Chondrocyte (in vitro differentiated cells): ENCODE measurements around the gene DGKB. TPM values are rescaled to one million over a fixed set of nuclear protein-coding genes. Genes with fewer than 3 reads are reported as not detected.

Source experiments
- DNase-seq: peaks from one replicate; pipeline ENCODE4 v3.0.0; 2021; ENCODE audit warnings: mixed read lengths, low spot score
- H3K27ac Mint-ChIP-seq: one replicate; pipeline ENCODE4 v1.8.0; 2021; ENCODE audit warnings: mild to moderate bottlenecking, moderate library complexity, mixed read lengths; ENCODE audit not compliant: unreplicated experiment
- H3K27me3 Mint-ChIP-seq: 2 replicates; pipeline ENCODE4 v1.8.0; 2021; ENCODE audit warnings: low read depth, mixed read lengths
- H3K36me3 Mint-ChIP-seq: 2 replicates; pipeline ENCODE4 v1.8.0; 2021; ENCODE audit warnings: low read depth, mixed read lengths
- H3K4me1 Mint-ChIP-seq: 2 replicates; pipeline ENCODE4 v1.8.0; 2021; ENCODE audit warnings: low read depth, mild to moderate bottlenecking, mixed read lengths
- H3K4me3 Mint-ChIP-seq: one replicate; pipeline ENCODE4 v1.8.0; 2021; ENCODE audit warnings: mild to moderate bottlenecking, moderate library complexity, mixed read lengths; ENCODE audit not compliant: unreplicated experiment
- H3K9me3 Mint-ChIP-seq: 2 replicates; pipeline ENCODE4 v1.8.0; 2021; ENCODE audit warnings: low read depth, mixed read lengths
- total RNA-seq: library from RNA; stranded (reverse); gene quantifications from 3 replicates; pipeline ENCODE4 v1.2.1, GENCODE V29; 2021
- TF ChIP-seq, protein P1 (sequence below): fragments of 200-600 bp; sonication (generic); IDR thresholded peaks from 2 replicates; pipeline ENCODE4 v1.5.0; 2021; ENCODE audit warnings: antibody characterized with exemption, mild to moderate bottlenecking, moderate library complexity

The DGKB gene
- total RNA-seq, 1 donor from 2014 or later = 0.60 TPM

DNA sequence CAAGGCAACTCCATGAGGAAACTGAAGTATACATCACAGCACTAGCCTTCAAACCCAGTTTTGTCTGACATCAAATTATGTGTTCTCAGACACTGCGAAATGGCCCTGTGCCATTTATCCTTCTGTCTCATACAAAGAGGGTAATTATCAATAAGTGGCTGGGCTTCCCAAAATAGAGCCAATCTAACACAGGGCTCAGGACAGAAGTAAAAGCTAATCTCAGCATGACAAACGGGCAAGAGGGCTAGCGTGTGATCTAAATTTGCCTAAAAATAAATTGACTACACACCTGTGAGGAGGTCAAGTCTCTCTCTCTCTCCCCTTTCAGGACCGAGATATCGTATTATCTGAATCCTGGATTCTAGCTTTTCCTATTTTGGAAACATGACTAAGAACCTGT, 67.2 kb downstream of the DGKB start:
- no peak for DNase-seq
- Mint-ChIP-seq H3K27me3 (no peaks in the 10 kb centered on the region), H3K4me1 (peaks cover 50% of the 10 kb centered on the region), H3K9me3 (peaks cover 4% of the 10 kb centered on the region), H3K36me3 (peaks cover 2% of the 10 kb centered on the region), H3K27ac (peak overlapping the region; percentile 89), H3K4me3 (no peak overlapping the region)
- TF ChIP-seq, protein P1, sequence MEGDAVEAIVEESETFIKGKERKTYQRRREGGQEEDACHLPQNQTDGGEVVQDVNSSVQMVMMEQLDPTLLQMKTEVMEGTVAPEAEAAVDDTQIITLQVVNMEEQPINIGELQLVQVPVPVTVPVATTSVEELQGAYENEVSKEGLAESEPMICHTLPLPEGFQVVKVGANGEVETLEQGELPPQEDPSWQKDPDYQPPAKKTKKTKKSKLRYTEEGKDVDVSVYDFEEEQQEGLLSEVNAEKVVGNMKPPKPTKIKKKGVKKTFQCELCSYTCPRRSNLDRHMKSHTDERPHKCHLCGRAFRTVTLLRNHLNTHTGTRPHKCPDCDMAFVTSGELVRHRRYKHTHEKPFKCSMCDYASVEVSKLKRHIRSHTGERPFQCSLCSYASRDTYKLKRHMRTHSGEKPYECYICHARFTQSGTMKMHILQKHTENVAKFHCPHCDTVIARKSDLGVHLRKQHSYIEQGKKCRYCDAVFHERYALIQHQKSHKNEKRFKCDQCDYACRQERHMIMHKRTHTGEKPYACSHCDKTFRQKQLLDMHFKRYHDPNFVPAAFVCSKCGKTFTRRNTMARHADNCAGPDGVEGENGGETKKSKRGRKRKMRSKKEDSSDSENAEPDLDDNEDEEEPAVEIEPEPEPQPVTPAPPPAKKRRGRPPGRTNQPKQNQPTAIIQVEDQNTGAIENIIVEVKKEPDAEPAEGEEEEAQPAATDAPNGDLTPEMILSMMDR = no peak

DNA sequence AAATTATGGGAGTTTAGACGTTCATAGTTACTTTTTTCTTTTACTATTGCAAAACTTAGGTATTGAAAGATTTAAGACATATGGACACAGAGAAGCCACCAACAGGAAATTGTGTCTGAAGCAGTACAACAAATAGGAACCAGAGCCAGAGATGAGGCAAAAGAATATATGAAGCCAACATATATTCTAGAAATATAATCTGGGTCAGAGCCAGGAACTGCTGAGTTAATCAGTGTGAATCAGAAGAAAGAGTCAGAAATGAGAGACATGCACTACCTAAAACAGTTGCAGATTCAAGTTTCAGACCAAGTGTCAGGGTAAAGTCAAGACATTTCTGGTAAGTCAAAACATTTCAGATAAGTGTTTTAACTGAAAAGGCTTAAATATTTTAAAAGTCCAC, 67.7 kb downstream of the DGKB start:
- peaks cover 2% of the 10 kb centered on the region for H3K36me3 Mint-ChIP-seq
- H3K27ac Mint-ChIP-seq = peak overlapping the region; percentile 89
- no peak overlapping the region for H3K4me3 Mint-ChIP-seq

DNA sequence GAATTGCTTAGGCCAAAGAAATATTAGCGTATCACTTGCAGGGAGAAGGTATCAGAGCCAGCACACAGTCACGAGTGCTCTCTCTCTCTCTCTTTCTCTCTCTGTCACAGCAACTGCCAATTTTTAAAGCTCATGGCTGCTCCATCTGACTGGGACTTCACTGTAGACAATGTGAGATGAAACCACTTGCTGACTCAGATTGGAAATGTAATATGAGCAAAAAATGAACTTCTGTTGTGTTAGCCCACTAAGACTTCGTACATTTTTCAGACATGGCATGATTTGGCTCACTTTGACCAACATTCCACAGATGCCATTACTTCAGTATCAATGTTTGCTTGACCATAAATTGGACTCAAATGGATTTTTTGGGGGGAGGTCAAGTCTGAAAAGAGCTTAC, 68.1 kb downstream of the DGKB start:
- Mint-ChIP-seq H3K27me3 (no peaks in the 10 kb centered on the region), H3K36me3 (peaks cover 2% of the 10 kb centered on the region), H3K4me3 (peak overlapping the region; percentile 31), H3K4me1 (peaks cover 49% of the 10 kb centered on the region), H3K27ac (peak overlapping the region; percentile 89), H3K9me3 (peaks cover 4% of the 10 kb centered on the region)
- DNase-seq = no peak
- TF ChIP-seq, protein P1 = no peak

More for the DNA sequence above, 67.7 kb downstream of the DGKB start:
- H3K27me3 Mint-ChIP-seq = no peaks in the 10 kb centered on the region
- H3K4me1 Mint-ChIP-seq = peaks cover 48% of the 10 kb centered on the region
- peaks cover 4% of the 10 kb centered on the region for H3K9me3 Mint-ChIP-seq
- no peak for DNase-seq
- TF ChIP-seq, protein P1 = no peak

DNA sequence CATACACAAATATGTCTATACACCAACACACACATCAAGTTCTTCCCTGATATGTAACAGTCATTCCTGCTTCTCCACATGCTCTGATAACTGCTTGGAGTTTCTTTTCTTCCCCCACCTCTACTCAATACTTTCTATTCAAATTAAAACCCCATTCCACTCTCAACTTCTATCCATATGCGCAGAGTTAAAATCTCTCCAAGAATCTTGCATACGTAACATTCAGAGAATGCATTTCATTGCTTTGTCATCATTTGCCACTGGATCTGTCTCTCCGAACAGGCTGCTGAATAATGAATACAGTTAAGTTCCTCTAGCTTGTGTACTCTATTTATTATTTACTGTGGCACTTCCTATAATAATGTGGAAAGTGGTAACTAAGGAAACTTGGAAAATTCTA, 68.8 kb downstream of the DGKB start:
- Mint-ChIP-seq H3K9me3 (peaks cover 4% of the 10 kb centered on the region), H3K27me3 (no peaks in the 10 kb centered on the region), H3K36me3 (peaks cover 2% of the 10 kb centered on the region), H3K4me1 (peaks cover 45% of the 10 kb centered on the region), H3K27ac (no peak overlapping the region), H3K4me3 (no peak overlapping the region)
- TF ChIP-seq, protein P1 = no peak
- DNase-seq = no peak

DNA sequence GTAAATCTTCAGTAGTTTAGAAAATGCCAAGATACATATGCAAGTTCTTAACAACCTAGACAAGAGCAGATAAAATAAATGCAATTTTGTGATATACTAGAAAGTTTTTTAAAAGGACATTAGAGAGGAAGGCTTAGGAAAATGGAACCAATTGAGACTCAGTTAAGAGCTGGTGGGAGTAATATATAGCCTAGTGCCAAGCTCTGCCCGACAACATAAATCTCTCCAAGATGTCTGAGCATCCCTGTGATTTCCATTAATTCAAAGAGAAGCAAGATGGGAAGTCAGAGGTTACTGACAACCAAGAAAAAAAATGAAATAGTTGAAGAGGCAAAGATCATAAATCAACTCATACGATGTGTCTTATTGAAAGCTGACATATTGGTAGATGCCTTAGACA, 74.5 kb downstream of the DGKB start:
- H3K27me3 Mint-ChIP-seq = no peaks in the 10 kb centered on the region
- TF ChIP-seq, protein P1 = no peak
- H3K4me1 Mint-ChIP-seq = peaks cover 8% of the 10 kb centered on the region
- H3K9me3 Mint-ChIP-seq = peaks cover 4% of the 10 kb centered on the region
- H3K4me3 Mint-ChIP-seq = no peak overlapping the region
- peaks cover 2% of the 10 kb centered on the region for H3K36me3 Mint-ChIP-seq
- H3K27ac Mint-ChIP-seq = no peak overlapping the region
- no peak for DNase-seq
